Measurements from ENCODE around the gene GAPDHS.

The GAPDHS gene

GRCh38 chr19:35511337-35511736 lies 21.9 kb upstream of the GAPDHS start:
- no peak for DNase-seq

- no peak for DNase-seq
Measured at GRCh38 chr19:35512831-35513627, 20.2 kb upstream of the GAPDHS start.

GRCh38 chr19:35513628-35514281 lies 19.5 kb upstream of the GAPDHS start, which contains the start of gene DMKN:
TSS of gene DMKN (minus strand) at chr19:35513649. CDS start at chr19:35513475, 174 bp downstream.
- DNase-seq, result no peak

- no peak for DNase-seq
Measured at GRCh38 chr19:35514282-35514809, 18.9 kb upstream of the GAPDHS start.

- DNase-seq, result no peak
Measured at GRCh38 chr19:35516310-35516709, 16.9 kb upstream of the GAPDHS start.

GRCh38 chr19:35517342-35517741 lies 15.9 kb upstream of the GAPDHS start:
- DNase-seq, result no peak

- no peak for DNase-seq
Measured at GRCh38 chr19:35518313-35518712, 14.9 kb upstream of the GAPDHS start.

GRCh38 chr19:35519291-35519690 lies 14.0 kb upstream of the GAPDHS start:
- no peak for DNase-seq

- no peak for DNase-seq
Measured at GRCh38 chr19:35521124-35521743, 12.0 kb upstream of the GAPDHS start.

GRCh38 chr19:35522745-35523327 lies 10.4 kb upstream of the GAPDHS start:
- no peak for DNase-seq

- DNase-seq, result no peak
Measured at GRCh38 chr19:35524181-35524837, 8.9 kb upstream of the GAPDHS start.

GRCh38 chr19:35525873-35526272 lies 7.4 kb upstream of the GAPDHS start:
- DNase-seq, result no peak

- DNase-seq, result no peak
Measured at GRCh38 chr19:35528218-35529038, 4.8 kb upstream of the GAPDHS start, which contains the start of gene SBSN. TSS of gene SBSN (minus strand) at chr19:35528311. CDS start at chr19:35528281, 30 bp downstream.

GRCh38 chr19:35529241-35530218 lies 3.7 kb upstream of the GAPDHS start:
- no peak for DNase-seq

GRCh38 chr19:35531291-35531690 lies 2.0 kb upstream of the GAPDHS start:
- DNase-seq, result no peak

GRCh38 chr19:35533822-35534392 lies 651 bp downstream of the GAPDHS start:
- DNase-seq, result peak; percentile 8 to 64 (median 35)

- DNase-seq, result no peak
Measured at GRCh38 chr19:35534803-35535480, 1.7 kb downstream of the GAPDHS start.

GRCh38 chr19:35539314-35539713 lies 6.1 kb downstream of the GAPDHS start:
- no peak for DNase-seq

GRCh38 chr19:35539850-35540249 lies 6.6 kb downstream of the GAPDHS start:
- no peak for DNase-seq

Data from stimulated activated naive CD4-positive, alpha-beta T cell (primary cell).